AG09309 (cell line): ENCODE measurements around the gene KIF25.

Experiments
- DNase-seq: peaks from one replicate; pipeline ENCODE4 v3.0.0-alpha.2; 2010; ENCODE audit warnings: low read depth
- H3K4me3 ChIP-seq: 2 replicates; pipeline ENCODE4 v1.5.1; 2011; ENCODE audit warnings: mild to moderate bottlenecking, low read depth, low read length, moderate library complexity; ENCODE audit not compliant: control insufficient read depth
- CTCF ChIP-seq: IDR thresholded peaks from 2 replicates; pipeline ENCODE4 v1.5.1; 2011; ENCODE audit warnings: mild to moderate bottlenecking, low read depth, low read length, inconsistent platforms; ENCODE audit not compliant: insufficient read depth, control insufficient read depth; ENCODE audit errors: missing control alignments

KIF25 gene

GRCh38 chr6:168043193-168043847, 45.8 kb downstream of the KIF25 start:
- no peak for TF ChIP-seq CTCF
- H3K4me3 ChIP-seq = no peak overlapping the region
- no peak for DNase-seq

- no peak overlapping the region for H3K4me3 ChIP-seq
- no peak for DNase-seq
- TF ChIP-seq CTCF = no peak
Measured at GRCh38 chr6:168043848-168044415, 46.5 kb downstream of the KIF25 start.

GRCh38 chr6:168044521-168045130, 47.2 kb downstream of the KIF25 start:
- no peak for TF ChIP-seq CTCF
- DNase-seq = no peak
- H3K4me3 ChIP-seq = no peak overlapping the region

GRCh38 chr6:168045141-168045691, 47.7 kb downstream of the KIF25 start:
- H3K4me3 ChIP-seq = no peak overlapping the region
- no peak for TF ChIP-seq CTCF
- no peak for DNase-seq

GRCh38 chr6:168045706-168046620, 48.5 kb downstream of the KIF25 start:
- no peak for DNase-seq
- no peak for TF ChIP-seq CTCF
- no peak overlapping the region for H3K4me3 ChIP-seq

GRCh38 chr6:168046696-168047095, 49.2 kb downstream of the KIF25 start:
- H3K4me3 ChIP-seq = no peak overlapping the region
- no peak for TF ChIP-seq CTCF
- DNase-seq = no peak
